MM.1S (cell line): Measurements from ENCODE around the gene RNLS.

Source experiments
- DNase-seq: peaks from one replicate; pipeline ENCODE4 v3.0.0-alpha.2; 2015
- H2AFZ ChIP-seq: fragments of 300-600 bp; sonication (generic); 2 replicates; pipeline ENCODE4 v1.6.0; 2016; ENCODE audit warnings: antibody characterized with exemption, low read length
- H3F3A ChIP-seq: fragments of 300-600 bp; sonication (generic); 2 replicates; pipeline ENCODE4 v1.6.1; 2016; ENCODE audit warnings: mild to moderate bottlenecking, antibody characterized with exemption, low read length, moderate library complexity, mixed read lengths; ENCODE audit not compliant: insufficient read depth
- H3K27ac ChIP-seq: fragments of 300-600 bp; sonication (generic); 2 replicates; pipeline ENCODE4 v1.5.1; 2016; ENCODE audit warnings: mild to moderate bottlenecking, low read length
- H3K27me3 ChIP-seq: fragments of 300-600 bp; sonication (generic); replicated peaks from 2 replicates; pipeline ENCODE4 v1.6.0; 2016; ENCODE audit warnings: low read length; ENCODE audit not compliant: insufficient read depth
- H3K36me3 ChIP-seq: fragments of 300-600 bp; sonication (generic); replicated peaks from 2 replicates; pipeline ENCODE4 v1.6.1; 2016; ENCODE audit warnings: mild to moderate bottlenecking, low read length, mixed read lengths; ENCODE audit not compliant: insufficient read depth
- H3K4me1 ChIP-seq: fragments of 300-600 bp; sonication (generic); 2 replicates; pipeline ENCODE4 v1.6.1; 2016; ENCODE audit warnings: low read length, mixed read lengths
- H3K4me2 ChIP-seq: fragments of 300-600 bp; sonication (generic); 2 replicates; pipeline ENCODE4 v1.6.0; 2016; ENCODE audit warnings: low read depth, low read length
- H3K4me3 ChIP-seq: fragments of 300-600 bp; sonication (generic); 2 replicates; pipeline ENCODE4 v1.5.1; 2016; ENCODE audit warnings: low read length, mixed read lengths
- H3K79me2 ChIP-seq: fragments of 300-600 bp; sonication (generic); 2 replicates; pipeline ENCODE4 v1.6.1; 2016; ENCODE audit warnings: mixed run types, low read length, mixed read lengths
- H3K9ac ChIP-seq: fragments of 300-600 bp; sonication (generic); 2 replicates; pipeline ENCODE4 v1.6.1; 2016; ENCODE audit warnings: low read length, mixed read lengths
- H3K9me2 ChIP-seq: fragments of 300-600 bp; sonication (generic); replicated peaks from 2 replicates; pipeline ENCODE4 v1.6.1; 2016; ENCODE audit warnings: mild to moderate bottlenecking, low read length, mixed read lengths; ENCODE audit not compliant: insufficient read depth
- H3K9me3 ChIP-seq: fragments of 300-600 bp; sonication (generic); replicated peaks from 2 replicates; pipeline ENCODE4 v1.6.1; 2016; ENCODE audit warnings: mild to moderate bottlenecking, low read length, mixed read lengths; ENCODE audit not compliant: insufficient read depth
- H4K20me1 ChIP-seq: fragments of 300-600 bp; sonication (generic); 2 replicates; pipeline ENCODE4 v1.6.1; 2016; ENCODE audit warnings: mild to moderate bottlenecking, low read length, moderate library complexity, mixed read lengths; ENCODE audit not compliant: insufficient read depth
- CTCF ChIP-seq: fragments of 300-600 bp; sonication (generic); IDR thresholded peaks from 2 replicates; pipeline ENCODE4 v1.5.1; 2016; ENCODE audit warnings: antibody characterized with exemption, low read length, mixed read lengths
- EZH2 ChIP-seq: fragments of 300-600 bp; sonication (generic); optimal IDR thresholded peaks from 2 replicates; pipeline ENCODE3; 2017; ENCODE audit warnings: low read depth, mild to moderate bottlenecking, antibody characterized with exemption, low read length, mixed read lengths
- EZH2phosphoT487 ChIP-seq: fragments of 300-600 bp; sonication (generic); IDR thresholded peaks from 2 replicates; pipeline ENCODE4 v1.6.1; 2018; ENCODE audit warnings: antibody characterized with exemption, low read length

RNLS gene

DNA sequence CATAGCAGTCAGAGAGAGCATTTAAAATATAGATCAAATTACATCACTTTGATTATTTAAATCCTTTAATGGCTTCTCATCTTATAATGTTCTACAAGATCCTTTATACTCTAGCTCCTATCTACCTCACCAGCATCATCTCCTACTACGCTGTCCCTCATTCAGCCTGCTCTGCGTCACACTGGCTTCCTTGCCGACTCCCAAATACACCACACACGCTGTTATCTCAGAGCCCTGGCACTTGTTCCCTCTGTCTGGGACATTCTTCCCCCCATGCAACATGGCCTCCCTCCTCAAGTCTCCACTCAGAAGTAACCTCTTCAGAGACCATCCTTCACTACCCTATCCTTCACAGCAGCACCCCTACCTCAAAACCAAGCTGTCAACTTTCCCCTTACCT lies 46.7 kb downstream of the RNLS start:
- Histone ChIP-seq H3K9me3 (no peaks in the 10 kb centered on the region), H2AFZ (no peak overlapping the region)

DNA sequence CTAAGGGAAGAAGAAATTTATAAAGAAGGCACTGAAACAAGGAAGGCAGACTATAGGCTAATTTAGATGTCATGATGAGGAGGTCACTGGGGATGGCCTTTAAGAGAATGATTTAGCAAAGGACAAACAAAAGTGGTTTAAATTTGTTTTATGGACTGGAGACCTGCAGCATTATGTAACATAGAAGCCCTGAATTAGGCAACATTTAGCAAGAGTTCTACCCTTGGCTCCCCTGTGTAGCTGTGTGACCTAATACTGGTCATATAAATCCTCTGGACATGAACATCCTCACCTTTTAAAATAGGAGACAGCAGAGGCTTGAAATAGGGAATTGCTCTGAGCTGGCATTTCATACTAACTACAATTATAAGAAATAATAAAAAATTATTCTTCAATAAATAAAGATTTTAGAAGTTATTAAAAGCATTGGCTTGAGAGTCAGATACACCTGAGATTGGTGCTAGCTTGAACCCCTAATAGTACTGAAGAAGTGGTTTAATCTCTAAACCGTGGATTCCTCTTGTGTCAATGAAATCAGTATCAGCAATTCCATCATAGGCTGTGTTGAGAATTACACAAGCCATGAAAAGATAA lies 48.9 kb downstream of the RNLS start:
- H3K79me2 ChIP-seq: no peaks in the 10 kb centered on the region
- no peaks in the 10 kb centered on the region for H3K36me3 ChIP-seq
- no peak overlapping the region for H3K4me3 ChIP-seq
- no peaks in the 10 kb centered on the region for H4K20me1 ChIP-seq
- no peak overlapping the region for H3K27ac ChIP-seq
- no peaks in the 10 kb centered on the region for H3K9me3 ChIP-seq
- H3K9ac ChIP-seq: no peak overlapping the region
- no peaks in the 10 kb centered on the region for H3K9me2 ChIP-seq
- H3F3A ChIP-seq: no peaks in the 10 kb centered on the region
- no peak overlapping the region for H3K4me2 ChIP-seq
- H2AFZ ChIP-seq: no peak overlapping the region
- no peak for DNase-seq
- H3K27me3 ChIP-seq: no peaks in the 10 kb centered on the region
- no peaks in the 10 kb centered on the region for H3K4me1 ChIP-seq
- no peak for TF ChIP-seq EZH2phosphoT487
- no peak for TF ChIP-seq EZH2
- TF ChIP-seq CTCF: no peak

More for the DNA sequence above, 46.7 kb downstream of the RNLS start:
- Histone ChIP-seq H3K4me3 (no peak overlapping the region), H3K27me3 (no peaks in the 10 kb centered on the region), H3F3A (no peaks in the 10 kb centered on the region), H3K36me3 (no peaks in the 10 kb centered on the region), H3K4me2 (no peak overlapping the region), H3K9ac (no peak overlapping the region), H3K27ac (no peak overlapping the region), H3K79me2 (no peaks in the 10 kb centered on the region), H3K9me2 (no peaks in the 10 kb centered on the region), H4K20me1 (no peaks in the 10 kb centered on the region), H3K4me1 (no peaks in the 10 kb centered on the region)
- no peak for TF ChIP-seq CTCF
- TF ChIP-seq EZH2phosphoT487: no peak
- no peak for TF ChIP-seq EZH2
- no peak for DNase-seq

GRCh38 chr10:88531392-88532052 lies 51.6 kb downstream of the RNLS start:
- Histone ChIP-seq H4K20me1 (no peaks in the 10 kb centered on the region), H3K79me2 (no peaks in the 10 kb centered on the region), H3K27me3 (no peaks in the 10 kb centered on the region), H3K9ac (no peak overlapping the region), H3F3A (no peaks in the 10 kb centered on the region), H3K36me3 (no peaks in the 10 kb centered on the region), H3K27ac (no peak overlapping the region), H3K4me1 (no peaks in the 10 kb centered on the region), H2AFZ (no peak overlapping the region), H3K9me3 (no peaks in the 10 kb centered on the region), H3K4me2 (no peak overlapping the region), H3K4me3 (no peak overlapping the region), H3K9me2 (no peaks in the 10 kb centered on the region)
- DNase-seq: no peak
- TF ChIP-seq EZH2 (no peak), EZH2phosphoT487 (no peak), CTCF (no peak)
